Measurements from ENCODE around the gene BICDL1. TPM values are rescaled to one million over a fixed set of nuclear protein-coding genes. Genes with fewer than 3 reads are reported as not detected.

BICDL1 gene
- total and polyA plus RNA-seq, 8 donors, result 2.0 to 23.0 (median 6.8) TPM

DNA sequence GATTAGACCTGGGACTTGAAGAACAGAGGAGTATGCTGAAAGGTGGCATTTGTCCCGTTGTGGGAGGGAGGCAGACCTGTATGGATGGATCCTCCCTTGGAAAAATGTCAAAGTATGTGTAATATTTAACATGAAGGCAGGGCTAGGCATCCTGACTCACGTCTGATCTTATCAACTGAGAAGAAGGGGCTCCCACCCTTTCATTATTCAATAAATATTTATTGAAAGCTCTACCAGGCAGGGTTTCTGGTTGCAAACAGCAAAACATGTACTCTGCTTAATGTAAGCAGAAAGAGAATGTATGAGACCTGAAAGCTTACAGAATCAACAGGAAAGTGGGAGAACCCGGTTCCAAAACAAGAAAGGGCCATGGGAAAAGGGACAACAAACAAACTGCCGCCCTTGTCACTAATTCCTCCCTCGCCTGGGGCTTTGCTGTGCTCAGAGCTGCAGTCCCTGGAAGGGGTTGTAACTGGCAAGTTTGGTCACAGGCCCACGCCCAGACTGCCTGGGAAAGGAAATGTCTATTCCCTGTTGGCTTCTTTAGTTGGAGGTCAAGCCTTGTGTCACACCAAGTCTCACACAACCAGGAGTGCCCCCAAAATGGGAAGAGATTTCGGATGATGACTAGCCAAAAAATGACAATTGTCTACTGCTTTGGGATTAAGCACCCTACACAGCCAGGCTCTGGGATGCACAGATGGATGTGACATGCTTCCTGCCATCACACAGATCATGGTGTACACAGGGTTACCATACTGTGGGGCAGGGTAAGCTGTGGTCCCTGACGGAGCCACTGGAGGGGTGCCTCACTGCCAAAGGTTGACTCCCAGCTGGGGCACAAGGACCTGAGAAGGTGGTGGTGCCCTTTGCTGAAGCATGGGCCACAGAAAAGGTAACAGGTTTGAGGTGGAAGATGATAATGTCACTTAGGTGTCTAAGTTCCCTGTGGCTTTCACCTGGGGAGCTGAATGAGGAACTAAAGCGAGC lies 90.7 kb downstream of the BICDL1 start:
- H3K27me3 ChIP-seq, result no peaks in the 10 kb centered on the region
- 58 to 63% methylated on average over 9 of the region's 9 CpGs for WGBS, 2 donors
- DNase-seq (peak in 2 of 6 donors; percentile 11 to 42), FAIRE-seq (no peak), ATAC-seq (peak in 3 of 4 donors; percentile 46 to 70 (median 60))
- H3K4me3 ChIP-seq, result no peak overlapping the region
- no peak overlapping the region for H3K27ac ChIP-seq
- no peaks in the 10 kb centered on the region for H3K4me1 ChIP-seq
- intact Hi-C loops (cut with DNase I), result no loop called here
- no peak for TF ChIP-seq CTCF (IDR thresholded peaks at IDR 0.05)
- H3K36me3 ChIP-seq, result no peaks in the 10 kb centered on the region
- H3K9me3 ChIP-seq, result no peaks in the 10 kb centered on the region

DNA sequence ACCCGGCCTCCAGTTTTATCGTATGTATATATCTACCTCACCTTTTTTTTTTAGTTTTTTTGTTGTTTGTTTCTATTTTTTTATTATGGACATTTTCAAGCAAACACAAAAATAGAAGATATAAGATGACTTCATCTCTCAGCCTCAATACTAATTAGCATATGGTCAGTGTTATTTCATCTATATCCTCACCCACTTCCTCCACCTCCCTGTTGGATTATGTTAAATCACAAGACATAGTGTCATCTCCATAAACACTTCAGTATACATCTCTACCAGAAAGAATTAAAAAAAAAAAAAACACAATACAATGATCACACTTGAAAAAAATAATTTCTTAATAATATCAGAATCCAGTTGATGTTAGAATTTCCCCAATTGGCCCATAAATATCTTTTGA lies 92.6 kb downstream of the BICDL1 start:
- DNase-seq, result no peak
- no peak for ATAC-seq
- H3K27me3 ChIP-seq, result no peaks in the 10 kb centered on the region
- no peak overlapping the region for H3K4me3 ChIP-seq
- whole genome bisulfite sequencing, 2 donors, result 98 to 100% methylated on average over 2 of the region's 2 CpGs
- no peak for FAIRE-seq
- no peak overlapping the region for H3K27ac ChIP-seq
- TF ChIP-seq CTCF (IDR thresholded peaks at IDR 0.05), result no peak
- H3K9me3 ChIP-seq, result no peaks in the 10 kb centered on the region
- no peaks in the 10 kb centered on the region for H3K36me3 ChIP-seq
- peaks cover 0 to 4% (median 0%) of the 10 kb centered on the region in 3 donors for H3K4me1 ChIP-seq
- intact Hi-C loops (cut with DNase I), result no loop called here

DNA sequence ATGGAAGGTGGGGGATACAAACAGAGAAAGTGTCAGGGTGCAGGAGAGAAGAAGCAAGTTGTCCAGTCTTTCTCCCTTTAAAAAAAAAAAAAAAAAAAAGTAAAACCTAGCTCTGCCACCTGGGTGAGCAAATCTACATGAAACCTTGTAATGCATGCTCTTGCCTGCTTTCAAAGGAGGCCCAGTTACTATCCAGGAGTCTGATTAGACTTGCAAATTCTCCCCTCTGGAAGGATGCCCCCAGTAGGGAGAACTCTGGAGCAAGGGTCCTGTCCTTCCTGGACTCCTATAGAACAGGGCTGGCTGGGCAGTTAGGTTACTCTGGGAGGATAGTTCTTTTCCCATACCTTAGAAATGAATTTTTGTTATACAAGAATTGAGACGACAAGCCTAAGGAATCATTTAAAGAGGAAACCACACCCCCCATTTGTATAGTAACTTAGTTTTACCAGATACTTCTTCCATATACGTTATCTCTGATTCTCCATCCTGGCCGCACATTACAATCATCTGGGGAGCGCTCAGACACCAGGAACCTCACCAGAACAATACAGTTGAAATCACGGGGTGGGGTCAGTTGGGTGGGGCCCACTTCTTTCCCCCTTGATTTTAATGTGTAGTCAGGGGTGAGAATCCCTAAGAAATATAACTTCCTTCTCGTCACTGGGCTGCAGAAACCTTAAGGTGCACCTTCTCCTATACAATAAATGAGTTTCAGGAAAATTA lies 97.0 kb downstream of the BICDL1 start:
- Histone ChIP-seq H3K36me3 (no peaks in the 10 kb centered on the region), H3K4me3 (no peak overlapping the region)
- no peak for FAIRE-seq

DNA sequence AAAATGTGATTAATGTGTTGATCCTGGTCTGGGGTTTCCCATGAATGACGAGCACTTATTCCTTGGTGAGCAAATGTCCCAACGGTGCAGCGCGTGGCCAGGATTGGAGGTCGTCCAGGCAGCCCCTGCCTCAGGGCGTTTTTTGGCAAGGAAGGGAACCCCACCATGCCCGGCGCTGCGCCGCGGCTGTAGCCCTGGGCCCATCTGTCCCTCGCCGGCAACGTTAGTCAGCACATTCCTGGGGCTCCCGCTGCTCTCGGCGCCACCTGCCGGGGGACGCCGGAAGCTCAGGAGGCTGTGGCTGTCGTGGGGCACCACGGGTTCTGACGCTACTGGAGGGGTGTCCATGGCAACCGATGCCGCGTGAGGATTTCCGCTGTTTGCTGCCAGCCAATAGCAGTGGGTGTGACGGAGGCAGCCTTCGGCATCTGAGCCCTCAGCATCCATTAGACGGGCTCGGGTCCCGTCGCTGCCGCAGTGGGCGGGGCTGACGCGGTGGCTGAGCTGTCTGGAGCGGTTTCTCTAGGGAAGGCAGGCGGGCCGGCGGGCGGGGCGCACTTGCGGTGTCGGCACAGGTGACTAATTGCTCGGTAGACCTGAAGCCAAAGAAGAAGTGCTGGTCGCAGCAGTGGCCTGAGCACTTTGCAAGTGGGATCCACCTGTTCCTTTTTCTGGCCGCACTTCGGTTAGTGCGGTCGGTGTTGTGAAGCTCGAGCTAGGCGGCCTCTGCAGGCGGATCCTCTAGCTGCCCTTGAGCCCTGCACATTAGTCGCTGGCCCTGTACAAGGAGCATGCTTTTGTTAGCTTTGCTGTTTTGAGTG lies 98.0 kb downstream of the BICDL1 start:
- Histone ChIP-seq H3K4me3 (peak overlapping the region in 3 of 4 donors; percentile 4 to 37 (median 19)), H3K27ac (peak overlapping the region in 3 of 4 donors; percentile 36 to 71 (median 60)), H3K4me1 (peaks cover 0 to 10% (median 0%) of the 10 kb centered on the region in 3 donors), H3K36me3 (no peaks in the 10 kb centered on the region), H3K27me3 (no peaks in the 10 kb centered on the region), H3K9me3 (no peaks in the 10 kb centered on the region)
- peak; percentile 92 to 99 (median 98) for TF ChIP-seq CTCF (IDR thresholded peaks at IDR 0.05)
- DNase-seq (peak; percentile 98 to 100 (median 99)), ATAC-seq (peak; percentile 95 to 98 (median 96)), FAIRE-seq (peak; percentile 66)
- intact Hi-C loops (cut with DNase I), result no loop called here
- 0% methylated on average over 55 of the region's 55 CpGs for WGBS, 2 donors

More for the DNA sequence above, 97.0 kb downstream of the BICDL1 start:
- peaks cover 0 to 10% (median 0%) of the 10 kb centered on the region in 3 donors for H3K4me1 ChIP-seq
- intact Hi-C loops (cut with DNase I), result no loop called here
- TF ChIP-seq CTCF (IDR thresholded peaks at IDR 0.05), result no peak
- no peaks in the 10 kb centered on the region for H3K27me3 ChIP-seq
- ATAC-seq (no peak), DNase-seq (peak in 1 of 6 donors; percentile 6)
- peak overlapping the region in 1 of 4 donors; percentile 39 for H3K27ac ChIP-seq
- H3K9me3 ChIP-seq, result no peaks in the 10 kb centered on the region
- 70% methylated on average over 6 of the region's 6 CpGs for WGBS, 2 donors

Measured in pancreas (tissue), 10 donors.